PC-3 (cell line): ENCODE measurements around the gene CBFA2T2. TPM values are rescaled to one million over a fixed set of nuclear protein-coding genes. Genes with fewer than 3 reads are reported as not detected.

Experiments
- ATAC-seq: fragments of 200-7000 bp; cut with Tn5 transposase; 2 replicates; pipeline ENCODE4 v1.9.1; 2020; ENCODE audit warnings: mild to moderate bottlenecking, moderate library complexity
- BruUV-seq: library from RNA; stranded (reverse); fragments of 400-500 nt; replicated peaks from 2 replicates; lab custom pipeline; 2021; lab: Mats Ljungman, UMichigan
- CTCF ChIA-PET: fragments of 300-600 bp; sonication (Branson Sonifier 250); formaldehyde crosslinking; loops from one replicate; lab custom pipeline; 2022; ENCODE audit warnings: antibody characterized with exemption; lab: Charles Lee
- POLR2A ChIA-PET: fragments of 300-600 bp; sonication (Branson Sonifier 250); formaldehyde crosslinking; loops from one replicate; lab custom pipeline; 2022; ENCODE audit warnings: antibody characterized with exemption; ENCODE audit not compliant: unreplicated experiment; lab: Charles Lee
- DNase-seq: peaks from one replicate; pipeline ENCODE4 v3.0.0-alpha.2; 2015
- H2AFZ ChIP-seq: fragments of 300-600 bp; sonication (generic); 2 replicates; pipeline ENCODE4 v1.6.0; 2016; ENCODE audit warnings: antibody characterized with exemption, low read length
- H3F3A ChIP-seq: fragments of 300-600 bp; sonication (generic); one replicate; pipeline ENCODE4 v1.6.0; 2017; ENCODE audit warnings: antibody characterized with exemption, low read length, control low read depth, mild to moderate bottlenecking; ENCODE audit not compliant: unreplicated experiment
- H3K27ac ChIP-seq: fragments of 300-600 bp; sonication (generic); 2 replicates; pipeline ENCODE4 v1.5.1; 2016; ENCODE audit warnings: mild to moderate bottlenecking, low read length
- H3K27me3 ChIP-seq: fragments of 300-600 bp; sonication (generic); 2 replicates; pipeline ENCODE4 v1.6.1; 2016; ENCODE audit warnings: low read length, mixed read lengths
- H3K36me3 ChIP-seq: fragments of 300-600 bp; sonication (generic); 2 replicates; pipeline ENCODE4 v1.6.1; 2016; ENCODE audit warnings: low read depth, mixed run types, low read length, mixed read lengths
- H3K4me1 ChIP-seq: fragments of 300-600 bp; sonication (generic); 2 replicates; pipeline ENCODE4 v1.5.1; 2016; ENCODE audit warnings: low read length; ENCODE audit not compliant: insufficient read depth
- H3K4me2 ChIP-seq: fragments of 300-600 bp; sonication (generic); 2 replicates; pipeline ENCODE4 v1.6.0; 2016; ENCODE audit warnings: low read length
- H3K4me3 ChIP-seq: fragments of 300-600 bp; sonication (generic); 2 replicates; pipeline ENCODE4 v1.5.1; 2016; ENCODE audit warnings: mild to moderate bottlenecking, low read length, mixed read lengths
- H3K79me2 ChIP-seq: fragments of 300-600 bp; sonication (generic); 2 replicates; pipeline ENCODE4 v1.6.1; 2017; ENCODE audit warnings: low read length, mixed read lengths
- H3K9ac ChIP-seq: fragments of 300-600 bp; sonication (generic); 2 replicates; pipeline ENCODE4 v1.6.0; 2016; ENCODE audit warnings: mild to moderate bottlenecking, low read length
- H3K9me2 ChIP-seq: fragments of 300-600 bp; sonication (generic); replicated peaks from 2 replicates; pipeline ENCODE4 v1.6.1; 2016; ENCODE audit warnings: mixed run types, low read length, mixed read lengths
- H3K9me3 ChIP-seq: fragments of 300-600 bp; sonication (generic); 2 replicates; pipeline ENCODE4 v1.6.1; 2016; ENCODE audit warnings: low read length, mixed read lengths
- H4K20me1 ChIP-seq: fragments of 300-600 bp; sonication (generic); 2 replicates; pipeline ENCODE4 v1.6.1; 2016; ENCODE audit warnings: low read length, mixed read lengths
- CTCF ChIP-seq: fragments of 300-600 bp; sonication (generic); conservative IDR thresholded peaks from 2 replicates; pipeline ENCODE4 v1.5.1; 2017; ENCODE audit warnings: antibody characterized with exemption, low read depth, mild to moderate bottlenecking, low read length
- EZH2 ChIP-seq: fragments of 300-600 bp; sonication (generic); IDR thresholded peaks from one replicate; pipeline ENCODE4 v1.6.1; 2017; ENCODE audit warnings: antibody characterized with exemption, mild to moderate bottlenecking, low read length; ENCODE audit not compliant: unreplicated experiment
- EZH2phosphoT487 ChIP-seq: fragments of 300-600 bp; sonication (generic); IDR thresholded peaks from 2 replicates; pipeline ENCODE4 v1.6.1; 2018; ENCODE audit warnings: mild to moderate bottlenecking, antibody characterized with exemption, low read length, borderline replicate concordance
- intact Hi-C: fragments of 100-400 bp; cut with micrococcal nuclease; formaldehyde crosslinking; loops from 2 replicates; pipeline ENCODE4 v1.9.0; 2023
- total RNA-seq: library from RNA; depleted of rRNA; stranded (reverse); fragments of >200 nt; gene quantifications from 2 replicates; pipeline ENCODE4 v1.2.3, GENCODE V29; 2014

CBFA2T2 gene
- total RNA-seq, 1 experiment from 2014 or later, result 9.7 TPM

GRCh38 chr20:33551778-33552177 is 61.9 kb downstream of the CBFA2T2 start:
- H3K36me3 ChIP-seq, result no peaks in the 10 kb centered on the region
- H3K9me3 ChIP-seq, result no peaks in the 10 kb centered on the region
- DNase-seq (no peak), ATAC-seq (no peak)
- H3K4me1 ChIP-seq, result peaks cover 15% of the 10 kb centered on the region
- no peaks in the 10 kb centered on the region for H3K27me3 ChIP-seq
- H3K9me2 ChIP-seq, result no peaks in the 10 kb centered on the region
- TF ChIP-seq EZH2phosphoT487, result no peak
- no peak for TF ChIP-seq EZH2
- TF ChIP-seq CTCF, result no peak
- ChIA-PET POLR2A (no interaction called here), CTCF (interaction anchor here (0.6 kb wide), 1 partner anchor 10 kb away, joined by 3 read pairs; no protein-coding TSS in a partner anchor)
- H3K79me2 ChIP-seq, result no peaks in the 10 kb centered on the region
- no peaks in the 10 kb centered on the region for H4K20me1 ChIP-seq
- no peak overlapping the region for H3K4me3 ChIP-seq
- intact Hi-C loops, result no loop called here
- no peak overlapping the region for H3K27ac ChIP-seq
- no peak overlapping the region for H3K4me2 ChIP-seq
- BruUV-seq, result no TSS peak
- no peak overlapping the region for H2AFZ ChIP-seq
- H3K9ac ChIP-seq, result no peak overlapping the region
- H3F3A ChIP-seq, result no peaks in the 10 kb centered on the region

GRCh38 chr20:33552519-33552918 is 62.6 kb downstream of the CBFA2T2 start:
- peaks cover 15% of the 10 kb centered on the region for H3K4me1 ChIP-seq
- H3K27me3 ChIP-seq, result no peaks in the 10 kb centered on the region
- intact Hi-C loops, result no loop called here
- no peak overlapping the region for H3K9ac ChIP-seq
- no peak overlapping the region for H3K4me2 ChIP-seq
- no peak for TF ChIP-seq EZH2
- no peaks in the 10 kb centered on the region for H3K79me2 ChIP-seq
- ChIA-PET POLR2A (no interaction called here), CTCF (no interaction called here)
- DNase-seq, result no peak
- ATAC-seq, result no peak
- H2AFZ ChIP-seq, result no peak overlapping the region
- H3K27ac ChIP-seq, result no peak overlapping the region
- no peaks in the 10 kb centered on the region for H4K20me1 ChIP-seq
- no peak overlapping the region for H3K4me3 ChIP-seq
- no TSS peak for BruUV-seq
- no peaks in the 10 kb centered on the region for H3F3A ChIP-seq
- H3K9me3 ChIP-seq, result no peaks in the 10 kb centered on the region
- H3K9me2 ChIP-seq, result no peaks in the 10 kb centered on the region
- H3K36me3 ChIP-seq, result no peaks in the 10 kb centered on the region

GRCh38 chr20:33553516-33553915 is 63.6 kb downstream of the CBFA2T2 start:
- Histone ChIP-seq H3K27ac (no peak overlapping the region), H3K4me1 (peaks cover 15% of the 10 kb centered on the region), H3K36me3 (no peaks in the 10 kb centered on the region), H3K9ac (no peak overlapping the region), H3K27me3 (no peaks in the 10 kb centered on the region), H3K4me2 (no peak overlapping the region), H3K9me2 (no peaks in the 10 kb centered on the region), H3K79me2 (no peaks in the 10 kb centered on the region), H3F3A (no peaks in the 10 kb centered on the region), H4K20me1 (no peaks in the 10 kb centered on the region), H2AFZ (no peak overlapping the region), H3K4me3 (no peak overlapping the region), H3K9me3 (no peaks in the 10 kb centered on the region)
- ChIA-PET POLR2A (no interaction called here), CTCF (no interaction called here)
- no peak for DNase-seq
- intact Hi-C loops, result no loop called here
- no peak for ATAC-seq
- no TSS peak for BruUV-seq
- TF ChIP-seq EZH2 (no peak), CTCF (no peak), EZH2phosphoT487 (no peak)
